Measurements from ENCODE around the gene CACNA2D2.

Gene CACNA2D2

GRCh38 chr3:50369012-50369670 is 134.3 kb downstream of the CACNA2D2 start:
- Histone ChIP-seq H4K20me1 (no peaks in the 10 kb centered on the region), H3K4me2 (peak overlapping the region; percentile 24; the same call in 1 of the 2 replicates), H3K27ac (no peak overlapping the region; the same call in 1 of the 2 replicates), H3K27me3 (no peaks in the 10 kb centered on the region), H3K36me3 (no peaks in the 10 kb centered on the region), H3K4me3 (no peak overlapping the region), H3K9me3 (no peaks in the 10 kb centered on the region), H3K9ac (no peak overlapping the region), H3K4me1 (peaks cover 50% of the 10 kb centered on the region)
- TF ChIP-seq Cebpa-rat (IDR thresholded peaks at IDR 0.05) = no peak

- H3K4me2 ChIP-seq = peak overlapping the region; percentile 97
- TF ChIP-seq Cebpa-rat (IDR thresholded peaks at IDR 0.05) = no peak
- no peaks in the 10 kb centered on the region for H4K20me1 ChIP-seq
- peak overlapping the region; percentile 73 for H3K4me3 ChIP-seq
- H3K9me3 ChIP-seq = no peaks in the 10 kb centered on the region
- H3K27me3 ChIP-seq = no peaks in the 10 kb centered on the region
- H3K27ac ChIP-seq = peak overlapping the region; percentile 84
- no peaks in the 10 kb centered on the region for H3K36me3 ChIP-seq
- peaks cover 39% of the 10 kb centered on the region for H3K4me1 ChIP-seq
- H3K9ac ChIP-seq = peak overlapping the region; percentile 81
These were observed 137.6 kb downstream of the CACNA2D2 start for GRCh38 chr3:50365842-50366220.

- Histone ChIP-seq H3K9ac (peak overlapping the region; percentile 81), H3K4me3 (peak overlapping the region; percentile 73)
- no peak for TF ChIP-seq Cebpa-rat (IDR thresholded peaks at IDR 0.05)
These were observed 138.2 kb downstream of the CACNA2D2 start for GRCh38 chr3:50365080-50365841.

GRCh38 chr3:50364573-50365079 is 138.8 kb downstream of the CACNA2D2 start:
- no peak for TF ChIP-seq Cebpa-rat (IDR thresholded peaks at IDR 0.05)
- H3K4me3 ChIP-seq = peak overlapping the region; percentile 73
- peaks cover 45% of the 10 kb centered on the region for H3K4me1 ChIP-seq
- peak overlapping the region; percentile 81; the same call in 1 of the 2 replicates for H3K9ac ChIP-seq
- peak overlapping the region; percentile 97 for H3K4me2 ChIP-seq
- no peaks in the 10 kb centered on the region for H4K20me1 ChIP-seq
- no peaks in the 10 kb centered on the region for H3K36me3 ChIP-seq
- H3K27me3 ChIP-seq = no peaks in the 10 kb centered on the region
- no peaks in the 10 kb centered on the region for H3K9me3 ChIP-seq
- H3K27ac ChIP-seq = peak overlapping the region; percentile 46

More at GRCh38 chr3:50365080-50365841, 138.2 kb downstream of the CACNA2D2 start:
- Histone ChIP-seq H4K20me1 (no peaks in the 10 kb centered on the region), H3K4me1 (peaks cover 39% of the 10 kb centered on the region), H3K4me2 (peak overlapping the region; percentile 97), H3K9me3 (no peaks in the 10 kb centered on the region), H3K27me3 (no peaks in the 10 kb centered on the region), H3K27ac (peak overlapping the region; percentile 84), H3K36me3 (no peaks in the 10 kb centered on the region)

- Histone ChIP-seq H3K4me2 (peak overlapping the region; percentile 53), H3K4me3 (no peak overlapping the region), H4K20me1 (peaks cover 44% of the 10 kb centered on the region), H3K4me1 (peaks cover 57% of the 10 kb centered on the region), H3K27ac (no peak overlapping the region), H3K9ac (no peak overlapping the region), H3K36me3 (peaks cover 38% of the 10 kb centered on the region), H3K9me3 (no peaks in the 10 kb centered on the region), H3K27me3 (no peaks in the 10 kb centered on the region)
- TF ChIP-seq Cebpa-rat (IDR thresholded peaks at IDR 0.05) = no peak
These were observed 143.7 kb downstream of the CACNA2D2 start for GRCh38 chr3:50359760-50360110.

GRCh38 chr3:50358911-50359759 is 144.3 kb downstream of the CACNA2D2 start, which contains the start of gene TMEM115:
Gene TMEM115, minus strand, starts transcription at chr3:50359521. Its CDS starts 458 bp downstream, at chr3:50359063.
- H3K9me3 ChIP-seq = no peaks in the 10 kb centered on the region
- peak within 1 kb of the TSS; percentile 95 for H3K9ac ChIP-seq
- peaks cover 44% of the 10 kb centered on the region for H3K36me3 ChIP-seq
- H3K27me3 ChIP-seq = no peaks in the 10 kb centered on the region
- H3K4me1 ChIP-seq = peaks cover 51% of the 10 kb centered on the region
- peak within 1 kb of the TSS; percentile 95 for H3K27ac ChIP-seq
- peak within 1 kb of the TSS; percentile 100 for H3K4me2 ChIP-seq
- no peak for TF ChIP-seq Cebpa-rat (IDR thresholded peaks at IDR 0.05)
- H4K20me1 ChIP-seq = peaks cover 50% of the 10 kb centered on the region
- peak within 1 kb of the TSS; percentile 90 for H3K4me3 ChIP-seq

GRCh38 chr3:50358355-50358910 is 145.0 kb downstream of the CACNA2D2 start:
- H3K4me3 ChIP-seq = peak overlapping the region; percentile 90
- H3K4me2 ChIP-seq = peak overlapping the region; percentile 100
- H3K9me3 ChIP-seq = no peaks in the 10 kb centered on the region
- H3K4me1 ChIP-seq = peaks cover 50% of the 10 kb centered on the region
- H3K9ac ChIP-seq = peak overlapping the region; percentile 95
- peaks cover 57% of the 10 kb centered on the region for H4K20me1 ChIP-seq
- no peak for TF ChIP-seq Cebpa-rat (IDR thresholded peaks at IDR 0.05)
- H3K27ac ChIP-seq = peak overlapping the region; percentile 95
- H3K36me3 ChIP-seq = peaks cover 51% of the 10 kb centered on the region
- H3K27me3 ChIP-seq = no peaks in the 10 kb centered on the region

GRCh38 chr3:50357481-50357880 is 146.0 kb downstream of the CACNA2D2 start:
- H3K27ac ChIP-seq = peak overlapping the region; percentile 30; the same call in 1 of the 2 replicates
- peaks cover 50% of the 10 kb centered on the region for H3K4me1 ChIP-seq
- peak overlapping the region; percentile 95 for H3K9ac ChIP-seq
- no peaks in the 10 kb centered on the region for H3K9me3 ChIP-seq
- TF ChIP-seq Cebpa-rat (IDR thresholded peaks at IDR 0.05) = no peak
- peaks cover 67% of the 10 kb centered on the region for H4K20me1 ChIP-seq
- no peaks in the 10 kb centered on the region for H3K27me3 ChIP-seq
- peak overlapping the region; percentile 90 for H3K4me3 ChIP-seq
- peak overlapping the region; percentile 100 for H3K4me2 ChIP-seq
- H3K36me3 ChIP-seq = peaks cover 57% of the 10 kb centered on the region

GRCh38 chr3:50356553-50356952 is 146.9 kb downstream of the CACNA2D2 start:
- no peak for TF ChIP-seq Cebpa-rat (IDR thresholded peaks at IDR 0.05)
- no peaks in the 10 kb centered on the region for H3K9me3 ChIP-seq
- peak overlapping the region; percentile 95 for H3K9ac ChIP-seq
- peaks cover 76% of the 10 kb centered on the region for H4K20me1 ChIP-seq
- peak overlapping the region; percentile 90 for H3K4me3 ChIP-seq
- H3K27ac ChIP-seq = no peak overlapping the region
- H3K27me3 ChIP-seq = no peaks in the 10 kb centered on the region
- H3K4me1 ChIP-seq = peaks cover 50% of the 10 kb centered on the region
- H3K36me3 ChIP-seq = peaks cover 61% of the 10 kb centered on the region
- H3K4me2 ChIP-seq = peak overlapping the region; percentile 100

Data from BLaER1 (cell line).